HepG2 (cell line): ENCODE results near the gene CCDC136.

Experiments used
- CEBPG ChIP-seq: IDR thresholded peaks from 2 replicates; pipeline ENCODE4 v1.6.1; 2016
- CTCF ChIP-seq: sonication (generic); formaldehyde crosslinking; IDR thresholded peaks from 2 replicates; pipeline ENCODE4 v1.5.0; 2020; ENCODE audit warnings: mild to moderate bottlenecking, missing genetic modification reagents, moderate library complexity
- KDM1A ChIP-seq: IDR thresholded peaks from 2 replicates; pipeline ENCODE4 v1.6.1; 2016; ENCODE audit warnings: missing compliant biosample characterization
- POLR2A ChIP-seq, 2 experiments: IDR thresholded peaks; 2 replicates each; pipeline ENCODE4 v1.6.1; 2011; ENCODE audit warnings: low read depth in 2 of 2, low read length in 2 of 2, mild to moderate bottlenecking in 1 of 2, moderate library complexity in 1 of 2; ENCODE audit not compliant: insufficient read depth in 1 of 2
- RXRA ChIP-seq: sonication (generic); formaldehyde crosslinking; IDR thresholded peaks from 2 replicates; pipeline ENCODE4 v1.5.1; 2020; ENCODE audit warnings: missing genetic modification reagents
- SRSF9 ChIP-seq: fragments of 200-400 bp; formaldehyde crosslinking; IDR thresholded peaks from 2 replicates; pipeline ENCODE4 v1.6.1; 2018; ENCODE audit warnings: borderline replicate concordance, mild to moderate bottlenecking, low read depth, low read length; ENCODE audit not compliant: insufficient read depth, poor library complexity, severe bottlenecking
- TBP ChIP-seq: sonication (generic); formaldehyde crosslinking; IDR thresholded peaks from 2 replicates; pipeline ENCODE4 v1.5.0; 2020; ENCODE audit warnings: missing genetic modification reagents
- ZNF232 ChIP-seq: sonication (generic); formaldehyde crosslinking; IDR thresholded peaks from 2 replicates; pipeline ENCODE4 v1.4.0; 2020; ENCODE audit warnings: missing genetic modification reagents, borderline replicate concordance
- ZNF562 ChIP-seq: sonication (generic); formaldehyde crosslinking; IDR thresholded peaks from 2 replicates; pipeline ENCODE4 v1.8.0; 2022; ENCODE audit warnings: missing genetic modification reagents, borderline replicate concordance
- TF ChIP-seq, protein P1 (sequence below): sonication (generic); formaldehyde crosslinking; IDR thresholded peaks from 2 replicates; pipeline ENCODE4 v1.8.1; 2022; ENCODE audit warnings: low read depth, mild to moderate bottlenecking, missing genetic modification reagents

GRCh38 chr7:128791972-128792327 lies 182 bp downstream of the CCDC136 start:
- TF ChIP-seq POLR2A (IDR thresholded peaks at IDR 0.05; ENCODE audit: insufficient read depth in 1 of 2, low read depth in 2 of 2, low read length in 2 of 2) (no peak), ZNF232 (CRISPR knock-in tag) (no peak), SRSF9 (no peak), CTCF (CRISPR knock-in tag) (no peak), RXRA (CRISPR knock-in tag) (no peak), ZNF562 (no peak), TBP (CRISPR knock-in tag) (no peak), KDM1A (CRISPR knock-in tag) (no peak), CEBPG (CRISPR knock-in tag) (no peak)
- TF ChIP-seq, protein P1, sequence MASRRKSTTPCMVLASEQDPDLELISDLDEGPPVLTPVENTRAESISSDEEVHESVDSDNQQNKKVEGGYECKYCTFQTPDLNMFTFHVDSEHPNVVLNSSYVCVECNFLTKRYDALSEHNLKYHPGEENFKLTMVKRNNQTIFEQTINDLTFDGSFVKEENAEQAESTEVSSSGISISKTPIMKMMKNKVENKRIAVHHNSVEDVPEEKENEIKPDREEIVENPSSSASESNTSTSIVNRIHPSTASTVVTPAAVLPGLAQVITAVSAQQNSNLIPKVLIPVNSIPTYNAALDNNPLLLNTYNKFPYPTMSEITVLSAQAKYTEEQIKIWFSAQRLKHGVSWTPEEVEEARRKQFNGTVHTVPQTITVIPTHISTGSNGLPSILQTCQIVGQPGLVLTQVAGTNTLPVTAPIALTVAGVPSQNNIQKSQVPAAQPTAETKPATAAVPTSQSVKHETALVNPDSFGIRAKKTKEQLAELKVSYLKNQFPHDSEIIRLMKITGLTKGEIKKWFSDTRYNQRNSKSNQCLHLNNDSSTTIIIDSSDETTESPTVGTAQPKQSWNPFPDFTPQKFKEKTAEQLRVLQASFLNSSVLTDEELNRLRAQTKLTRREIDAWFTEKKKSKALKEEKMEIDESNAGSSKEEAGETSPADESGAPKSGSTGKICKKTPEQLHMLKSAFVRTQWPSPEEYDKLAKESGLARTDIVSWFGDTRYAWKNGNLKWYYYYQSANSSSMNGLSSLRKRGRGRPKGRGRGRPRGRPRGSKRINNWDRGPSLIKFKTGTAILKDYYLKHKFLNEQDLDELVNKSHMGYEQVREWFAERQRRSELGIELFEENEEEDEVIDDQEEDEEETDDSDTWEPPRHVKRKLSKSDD (CRISPR knock-in tag) = no peak
